HG03520 (cell line): ENCODE results near the gene GABRB1.

Source experiments
- ATAC-seq: cut with Tn5 transposase; IDR thresholded peaks from one replicate; pipeline ENCODE4 v1.9.1; 2021; ENCODE audit warnings: mild to moderate bottlenecking, moderate library complexity; ENCODE audit not compliant: unreplicated experiment

Gene GABRB1

GRCh38 chr4:47207555-47207954 lies 176.2 kb downstream of the GABRB1 start:
- ATAC-seq, result no peak

GRCh38 chr4:47209833-47210232 lies 178.5 kb downstream of the GABRB1 start:
- ATAC-seq, result no peak

- ATAC-seq, result no peak
Measured at GRCh38 chr4:47210828-47211227, 179.5 kb downstream of the GABRB1 start.

GRCh38 chr4:47213106-47213505 lies 181.7 kb downstream of the GABRB1 start:
- no peak for ATAC-seq

GRCh38 chr4:47213539-47213938 lies 182.2 kb downstream of the GABRB1 start:
- ATAC-seq, result no peak

- no peak for ATAC-seq
Measured at GRCh38 chr4:47213971-47214370, 182.6 kb downstream of the GABRB1 start.

- ATAC-seq, result no peak
Measured at GRCh38 chr4:47215759-47216158, 184.4 kb downstream of the GABRB1 start.

GRCh38 chr4:47217291-47217690 lies 185.9 kb downstream of the GABRB1 start:
- no peak for ATAC-seq

GRCh38 chr4:47217884-47218283 lies 186.5 kb downstream of the GABRB1 start:
- ATAC-seq, result no peak

GRCh38 chr4:47218631-47219030 lies 187.3 kb downstream of the GABRB1 start:
- no peak for ATAC-seq

- ATAC-seq, result no peak
Measured at GRCh38 chr4:47219586-47219985, 188.2 kb downstream of the GABRB1 start.

GRCh38 chr4:47221721-47222120 lies 190.4 kb downstream of the GABRB1 start:
- ATAC-seq, result no peak

- ATAC-seq, result no peak
Measured at GRCh38 chr4:47222276-47222675, 190.9 kb downstream of the GABRB1 start.

GRCh38 chr4:47224361-47224760 lies 193.0 kb downstream of the GABRB1 start:
- no peak for ATAC-seq

GRCh38 chr4:47235721-47236120 lies 204.4 kb downstream of the GABRB1 start:
- no peak for ATAC-seq

- no peak for ATAC-seq
Measured at GRCh38 chr4:47238667-47239066, 207.3 kb downstream of the GABRB1 start.

GRCh38 chr4:47239649-47240048 lies 208.3 kb downstream of the GABRB1 start:
- no peak for ATAC-seq

GRCh38 chr4:47251348-47252135 lies 220.2 kb downstream of the GABRB1 start:
- ATAC-seq, result no peak

GRCh38 chr4:47263721-47264120 lies 232.4 kb downstream of the GABRB1 start:
- no peak for ATAC-seq

- ATAC-seq, result no peak
Measured at GRCh38 chr4:47270201-47270888, 239.0 kb downstream of the GABRB1 start.

- ATAC-seq, result no peak
Measured at GRCh38 chr4:47271291-47271690, 239.9 kb downstream of the GABRB1 start.

- ATAC-seq, result no peak
Measured at GRCh38 chr4:47274901-47275300, 243.5 kb downstream of the GABRB1 start.
